ENCODE data around the gene SND1.
A peak's percentile ranks its signal among the peaks of the same experiment; 100 is the strongest.

The SND1 gene

GRCh38 chr7:128136215-128136597 is 484.2 kb downstream of the SND1 start:
- H3K27me3 ChIP-seq (replicated peaks): peaks cover 46% of the 10 kb centered on the region
- H3K27ac ChIP-seq: no peak overlapping the region
- in situ Hi-C loops (cut with HindIII; ENCODE audit: low pct_ligation_motif_present, low sequenced_read_pairs): no loop called here
- TF ChIP-seq CTCF (IDR thresholded peaks at IDR 0.05; ENCODE audit: low read depth, low read length, missing control alignments): peak; percentile 0
- no peak for DNase-seq
- H3K4me3 ChIP-seq (ENCODE audit: low read depth, low read length): peak overlapping the region; percentile 61
- no peaks in the 10 kb centered on the region for H3K36me3 ChIP-seq (replicated peaks)

GRCh38 chr7:128137181-128137580 is 485.2 kb downstream of the SND1 start:
- no peak overlapping the region for H3K27ac ChIP-seq
- in situ Hi-C loops (cut with HindIII; ENCODE audit: low pct_ligation_motif_present, low sequenced_read_pairs): no loop called here
- H3K27me3 ChIP-seq (replicated peaks): peaks cover 43% of the 10 kb centered on the region
- TF ChIP-seq CTCF (IDR thresholded peaks at IDR 0.05; ENCODE audit: low read depth, low read length, missing control alignments): no peak
- no peaks in the 10 kb centered on the region for H3K36me3 ChIP-seq (replicated peaks)
- DNase-seq: no peak
- H3K4me3 ChIP-seq (ENCODE audit: low read depth, low read length): no peak overlapping the region

GRCh38 chr7:128139406-128139805 is 487.4 kb downstream of the SND1 start:
- in situ Hi-C loops (cut with HindIII; ENCODE audit: low pct_ligation_motif_present, low sequenced_read_pairs): no loop called here
- H3K4me3 ChIP-seq (ENCODE audit: low read depth, low read length): no peak overlapping the region
- no peak overlapping the region for H3K27ac ChIP-seq
- H3K36me3 ChIP-seq (replicated peaks): no peaks in the 10 kb centered on the region
- no peak for TF ChIP-seq CTCF (IDR thresholded peaks at IDR 0.05; ENCODE audit: low read depth, low read length, missing control alignments)
- peaks cover 30% of the 10 kb centered on the region for H3K27me3 ChIP-seq (replicated peaks)
- DNase-seq: no peak

GRCh38 chr7:128141683-128142195 is 489.7 kb downstream of the SND1 start:
- H3K4me3 ChIP-seq (ENCODE audit: low read depth, low read length): no peak overlapping the region
- peaks cover 18% of the 10 kb centered on the region for H3K27me3 ChIP-seq (replicated peaks)
- no peak for DNase-seq
- in situ Hi-C loops (cut with HindIII; ENCODE audit: low pct_ligation_motif_present, low sequenced_read_pairs): no loop called here
- H3K36me3 ChIP-seq (replicated peaks): no peaks in the 10 kb centered on the region
- H3K27ac ChIP-seq: no peak overlapping the region
- no peak for TF ChIP-seq CTCF (IDR thresholded peaks at IDR 0.05; ENCODE audit: low read depth, low read length, missing control alignments)
